CD4-positive, alpha-beta T cell treated with Interleukin-21 for 1 hour (primary cell): Measurements from ENCODE around the gene FCF1.

Experiments
- DNase-seq: peaks from one replicate; pipeline ENCODE4 v3.0.0-alpha.2; 2020

FCF1 gene

GRCh38 chr14:74712499-74713394, at the start of gene FCF1, which contains the start of gene AREL1:
Gene FCF1, plus strand, starts transcription at chr14:74713144. Its CDS starts 54 bp downstream, at chr14:74713198.
Gene AREL1, minus strand, starts transcription at chr14:74713080. Its CDS starts 27,465 bp downstream, at chr14:74685615.
- peak; percentile 89 for DNase-seq

GRCh38 chr14:74663884-74664283, 49.1 kb upstream of the FCF1 start:
- DNase-seq, result no peak

- DNase-seq, result no peak
Measured at GRCh38 chr14:74664717-74665116, 48.2 kb upstream of the FCF1 start.

GRCh38 chr14:74667758-74668157, 45.2 kb upstream of the FCF1 start:
- no peak for DNase-seq

- no peak for DNase-seq
Measured at GRCh38 chr14:74669256-74669655, 43.7 kb upstream of the FCF1 start.

- DNase-seq, result no peak
Measured at GRCh38 chr14:74669846-74670245, 43.1 kb upstream of the FCF1 start.

- no peak for DNase-seq
Measured at GRCh38 chr14:74670726-74671411, 42.1 kb upstream of the FCF1 start.

GRCh38 chr14:74671789-74672188, 41.2 kb upstream of the FCF1 start:
- DNase-seq, result no peak

- no peak for DNase-seq
Measured at GRCh38 chr14:74673768-74674167, 39.2 kb upstream of the FCF1 start.

GRCh38 chr14:74675219-74675618, 37.7 kb upstream of the FCF1 start:
- DNase-seq, result no peak

GRCh38 chr14:74682169-74682952, 30.6 kb upstream of the FCF1 start:
- no peak for DNase-seq

GRCh38 chr14:74683406-74683805, 29.5 kb upstream of the FCF1 start:
- DNase-seq, result no peak

GRCh38 chr14:74684434-74684833, 28.5 kb upstream of the FCF1 start:
- DNase-seq, result peak; percentile 2

- DNase-seq, result no peak
Measured at GRCh38 chr14:74685056-74685455, 27.9 kb upstream of the FCF1 start.

- DNase-seq, result no peak
Measured at GRCh38 chr14:74685921-74686678, 26.8 kb upstream of the FCF1 start.

- no peak for DNase-seq
Measured at GRCh38 chr14:74691456-74691855, 21.5 kb upstream of the FCF1 start.

GRCh38 chr14:74693191-74693590, 19.8 kb upstream of the FCF1 start:
- no peak for DNase-seq

- DNase-seq, result no peak
Measured at GRCh38 chr14:74695406-74695805, 17.5 kb upstream of the FCF1 start.

GRCh38 chr14:74697011-74697410, 15.9 kb upstream of the FCF1 start:
- no peak for DNase-seq

- DNase-seq, result no peak
Measured at GRCh38 chr14:74697543-74697942, 15.4 kb upstream of the FCF1 start.

GRCh38 chr14:74697976-74698375, 15.0 kb upstream of the FCF1 start:
- DNase-seq, result no peak

- DNase-seq, result no peak
Measured at GRCh38 chr14:74698465-74698864, 14.5 kb upstream of the FCF1 start.

GRCh38 chr14:74702293-74702692, 10.7 kb upstream of the FCF1 start:
- DNase-seq, result no peak
